GM12878 (cell line): ENCODE measurements around the gene KCNQ1OT1. TPM values are rescaled to one million over a fixed set of nuclear protein-coding genes. Genes with fewer than 3 reads are reported as not detected.

Experiments
- CBX3 ChIP-seq: fragments of 200-600 bp; sonication (generic); IDR thresholded peaks from 2 replicates; pipeline ENCODE4 v1.6.1; 2016; ENCODE audit warnings: low read depth, borderline replicate concordance
- EGR1 ChIP-seq, 2 experiments: IDR thresholded peaks; 1 replicate in 1 of 2; 2 replicates in 1 of 2; pipeline ENCODE4 v1.6.1; 2011 to 2012; ENCODE audit warnings: low read depth in 2 of 2, low read length in 2 of 2, borderline replicate concordance in 1 of 2, mild to moderate bottlenecking in 1 of 2, moderate library complexity in 1 of 2
- EZH2 ChIP-seq: IDR thresholded peaks from 2 replicates; pipeline ENCODE4 v1.6.1; 2012; ENCODE audit warnings: low read depth, mild to moderate bottlenecking, control low read depth, inconsistent platforms, low read length, borderline replicate concordance; ENCODE audit not compliant: control insufficient read depth
- NFIC ChIP-seq: IDR thresholded peaks from 2 replicates; pipeline ENCODE4 v1.6.1; 2012; ENCODE audit warnings: low read depth, mild to moderate bottlenecking, inconsistent platforms, low read length, moderate library complexity
- SP1 ChIP-seq: IDR thresholded peaks from one replicate; pipeline ENCODE4 v1.6.1; 2011; ENCODE audit warnings: low read depth, low read length
- SREBF2 ChIP-seq: IDR thresholded peaks from 2 replicates; pipeline ENCODE4 v1.6.1; 2012; ENCODE audit warnings: mild to moderate bottlenecking, low read length
- SUPT20H ChIP-seq: IDR thresholded peaks from 2 replicates; pipeline ENCODE4 v1.6.1; 2011; ENCODE audit warnings: low read depth, mild to moderate bottlenecking, low read length, moderate library complexity, borderline replicate concordance; ENCODE audit not compliant: control insufficient read depth
- polyA plus RNA-seq, 11 experiments: library from polyadenylated mRNA; depleted of rRNA in 4 of 11; unstranded in 6 of 11; stranded (reverse) in 5 of 11; fragments of >200 nt; fragmentation: Nextera tagmentation in 4 of 11; fragmentation: Illumina TruSeq in 1 of 11; extraction: Ambion mirVana in 4 of 11; extraction: Trizol in 1 of 11; gene quantifications; 1 replicate in 1 of 11; 2 replicates in 10 of 11; pipeline versions ENCODE4 v1.2.1 to v1.2.3, GENCODE V29; 2011 to 2016; ENCODE audit warnings: inconsistent platforms in 2 of 11, missing spikeins in 2 of 11, low read depth in 1 of 11
- total RNA-seq, 4 experiments: library from RNA; depleted of rRNA in 3 of 4; stranded (reverse); fragments of >200 nt in 3 of 4; fragmentation: Illumina TruSeq in 1 of 4; extraction: Trizol in 1 of 4; gene quantifications; 2 replicates each; pipeline versions ENCODE4 v1.2.1 to v1.2.3, GENCODE V29; 2013 to 2021
- TF ChIP-seq, protein P1 (sequence below): fragments of 450-650 bp; IDR thresholded peaks from 2 replicates; pipeline ENCODE4 v1.6.1; 2017; ENCODE audit warnings: borderline replicate concordance
- TF ChIP-seq, protein P2 (sequence below): fragments of 450-650 bp; formaldehyde crosslinking; IDR thresholded peaks from 2 replicates; pipeline ENCODE4 v1.4.0; 2022; ENCODE audit warnings: mild to moderate bottlenecking, moderate library complexity

KCNQ1OT1 gene
- total and polyA plus RNA-seq, 10 of the 15 experiments (the other 5 are each of a cell fraction or from before 2014, with no cell fraction given) = 0.02 to 1.6 (median 0.41) TPM

DNA sequence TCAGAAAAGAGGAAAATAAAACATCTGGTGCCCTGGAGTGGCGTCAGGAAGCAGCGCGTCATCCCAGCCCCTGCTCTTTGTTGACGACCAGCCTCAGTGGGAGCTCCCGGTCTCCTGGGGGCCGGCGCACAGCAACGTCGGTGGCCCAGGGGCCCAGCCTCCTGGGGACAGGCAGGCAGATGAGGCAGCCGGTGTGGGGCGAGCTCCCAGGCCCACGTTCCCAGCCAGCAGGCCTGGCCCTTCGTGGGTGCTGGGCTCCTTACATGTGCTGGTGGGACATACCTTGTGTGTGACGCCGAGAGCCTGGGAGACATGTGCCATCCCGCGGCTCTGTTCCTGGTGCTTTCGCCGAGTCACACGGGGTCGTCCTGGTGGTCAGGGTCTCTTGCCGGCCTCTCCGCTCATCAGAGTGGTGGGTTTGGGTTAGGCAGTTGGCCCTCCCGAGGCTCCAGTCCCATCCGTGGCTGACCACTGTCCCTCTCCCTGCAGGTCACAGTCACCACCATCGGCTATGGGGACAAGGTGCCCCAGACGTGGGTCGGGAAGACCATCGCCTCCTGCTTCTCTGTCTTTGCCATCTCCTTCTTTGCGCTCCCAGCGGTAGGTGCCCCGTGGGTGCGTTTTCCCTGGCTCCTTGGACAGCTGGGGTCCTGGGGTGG, 116.7 kb downstream of the KCNQ1OT1 start (continued):
- TF ChIP-seq NFIC = no peak
- no peak for TF ChIP-seq EGR1 (IDR thresholded peaks at IDR 0.05; ENCODE audit: borderline replicate concordance in 1 of 2, low read depth in 2 of 2, low read length in 2 of 2)
- TF ChIP-seq SP1 = no peak
- TF ChIP-seq, protein P1, sequence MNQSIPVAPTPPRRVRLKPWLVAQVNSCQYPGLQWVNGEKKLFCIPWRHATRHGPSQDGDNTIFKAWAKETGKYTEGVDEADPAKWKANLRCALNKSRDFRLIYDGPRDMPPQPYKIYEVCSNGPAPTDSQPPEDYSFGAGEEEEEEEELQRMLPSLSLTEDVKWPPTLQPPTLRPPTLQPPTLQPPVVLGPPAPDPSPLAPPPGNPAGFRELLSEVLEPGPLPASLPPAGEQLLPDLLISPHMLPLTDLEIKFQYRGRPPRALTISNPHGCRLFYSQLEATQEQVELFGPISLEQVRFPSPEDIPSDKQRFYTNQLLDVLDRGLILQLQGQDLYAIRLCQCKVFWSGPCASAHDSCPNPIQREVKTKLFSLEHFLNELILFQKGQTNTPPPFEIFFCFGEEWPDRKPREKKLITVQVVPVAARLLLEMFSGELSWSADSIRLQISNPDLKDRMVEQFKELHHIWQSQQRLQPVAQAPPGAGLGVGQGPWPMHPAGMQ = no peak
- TF ChIP-seq EZH2 = no peak
- no peak for TF ChIP-seq CBX3
- TF ChIP-seq SUPT20H = no peak
- no peak for TF ChIP-seq SREBF2
- TF ChIP-seq, protein P2, sequence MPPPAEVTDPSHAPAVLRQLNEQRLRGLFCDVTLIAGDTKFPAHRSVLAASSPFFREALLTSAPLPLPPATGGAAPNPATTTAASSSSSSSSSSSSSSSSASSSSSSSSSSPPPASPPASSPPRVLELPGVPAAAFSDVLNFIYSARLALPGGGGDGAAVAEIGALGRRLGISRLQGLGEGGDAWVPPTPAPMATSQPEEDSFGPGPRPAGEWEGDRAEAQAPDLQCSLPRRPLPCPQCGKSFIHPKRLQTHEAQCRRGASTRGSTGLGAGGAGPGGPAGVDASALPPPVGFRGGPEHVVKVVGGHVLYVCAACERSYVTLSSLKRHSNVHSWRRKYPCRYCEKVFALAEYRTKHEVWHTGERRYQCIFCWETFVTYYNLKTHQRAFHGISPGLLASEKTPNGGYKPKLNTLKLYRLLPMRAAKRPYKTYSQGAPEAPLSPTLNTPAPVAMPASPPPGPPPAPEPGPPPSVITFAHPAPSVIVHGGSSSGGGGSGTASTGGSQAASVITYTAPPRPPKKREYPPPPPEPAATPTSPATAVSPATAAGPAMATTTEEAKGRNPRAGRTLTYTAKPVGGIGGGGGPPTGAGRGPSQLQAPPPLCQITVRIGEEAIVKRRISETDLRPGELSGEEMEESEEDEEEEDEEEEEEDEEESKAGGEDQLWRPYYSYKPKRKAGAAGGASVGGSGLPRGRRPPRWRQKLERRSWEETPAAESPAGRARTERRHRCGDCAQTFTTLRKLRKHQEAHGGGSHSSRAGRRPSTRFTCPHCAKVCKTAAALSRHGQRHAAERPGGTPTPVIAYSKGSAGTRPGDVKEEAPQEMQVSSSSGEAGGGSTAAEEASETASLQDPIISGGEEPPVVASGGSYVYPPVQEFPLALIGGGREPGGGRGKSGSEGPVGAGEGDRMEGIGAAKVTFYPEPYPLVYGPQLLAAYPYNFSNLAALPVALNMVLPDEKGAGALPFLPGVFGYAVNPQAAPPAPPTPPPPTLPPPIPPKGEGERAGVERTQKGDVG (CRISPR knock-in tag) = no peak
